ENCODE data around the gene MRNIP.
"Not testable (repeated sequence)": the region's sequence is repeated elsewhere in the genome, so short reads cannot be mapped to it uniquely, and the experiment has no call there.

The MRNIP gene

GRCh38 chr5:179871533-179871932 is 12.9 kb upstream of the MRNIP start:
- DNase-seq (ENCODE audit: low read depth) = not testable (repeated sequence)

GRCh38 chr5:179870952-179871351 is 12.3 kb upstream of the MRNIP start:
- no peak for DNase-seq (ENCODE audit: low read depth)

GRCh38 chr5:179870403-179870903 is 11.8 kb upstream of the MRNIP start:
- no peak for DNase-seq (ENCODE audit: low read depth)

GRCh38 chr5:179869641-179870402 is 11.2 kb upstream of the MRNIP start:
- DNase-seq (ENCODE audit: low read depth) = no peak

GRCh38 chr5:179869101-179869500 is 10.5 kb upstream of the MRNIP start:
- no peak for DNase-seq (ENCODE audit: low read depth)

GRCh38 chr5:179868541-179868940 is 9.9 kb upstream of the MRNIP start:
- DNase-seq (ENCODE audit: low read depth) = no peak

- no peak for DNase-seq (ENCODE audit: low read depth)
Observed at GRCh38 chr5:179867476-179867875, 8.9 kb upstream of the MRNIP start.

GRCh38 chr5:179867079-179867465 is 8.5 kb upstream of the MRNIP start:
- DNase-seq (ENCODE audit: low read depth) = no peak

- DNase-seq (ENCODE audit: low read depth) = no peak
Observed at GRCh38 chr5:179866241-179867078, 7.8 kb upstream of the MRNIP start.

- DNase-seq (ENCODE audit: low read depth) = no peak
Observed at GRCh38 chr5:179865491-179866240, 7.0 kb upstream of the MRNIP start.

- no peak for DNase-seq (ENCODE audit: low read depth)
Observed at GRCh38 chr5:179864686-179865085, 6.1 kb upstream of the MRNIP start.

- DNase-seq (ENCODE audit: low read depth) = no peak
Observed at GRCh38 chr5:179863449-179864085, 5.0 kb upstream of the MRNIP start.

- DNase-seq (ENCODE audit: low read depth) = no peak
Observed at GRCh38 chr5:179862891-179863290, 4.3 kb upstream of the MRNIP start.

GRCh38 chr5:179862296-179862695 is 3.7 kb upstream of the MRNIP start:
- DNase-seq (ENCODE audit: low read depth) = no peak

GRCh38 chr5:179860301-179860700 is 1.7 kb upstream of the MRNIP start:
- no peak for DNase-seq (ENCODE audit: low read depth)

GRCh38 chr5:179858241-179858585 is 404 bp downstream of the MRNIP start:
- DNase-seq (ENCODE audit: low read depth) = peak; percentile 71

- no peak for DNase-seq (ENCODE audit: low read depth)
Observed at GRCh38 chr5:179854356-179854755, 4.3 kb downstream of the MRNIP start.

- DNase-seq (ENCODE audit: low read depth) = no peak
Observed at GRCh38 chr5:179852993-179853547, 5.5 kb downstream of the MRNIP start.

- DNase-seq (ENCODE audit: low read depth) = no peak
Observed at GRCh38 chr5:179841621-179842020, 17.0 kb downstream of the MRNIP start.

- no peak for DNase-seq (ENCODE audit: low read depth)
Observed at GRCh38 chr5:179840766-179841165, 17.9 kb downstream of the MRNIP start.

GRCh38 chr5:179840321-179840720 is 18.3 kb downstream of the MRNIP start:
- DNase-seq (ENCODE audit: low read depth) = no peak
